NCI-H1436 (cell line): ENCODE measurements around the gene TMC1.
"Not testable (repeated sequence)": the region's sequence is repeated elsewhere in the genome, so short reads cannot be mapped to it uniquely, and the experiment has no call there.

Experiments
- DNase-seq: peaks from one replicate; lab custom pipeline; 2025; lab: John Stamatoyannopoulos, UW

Gene TMC1

DNA sequence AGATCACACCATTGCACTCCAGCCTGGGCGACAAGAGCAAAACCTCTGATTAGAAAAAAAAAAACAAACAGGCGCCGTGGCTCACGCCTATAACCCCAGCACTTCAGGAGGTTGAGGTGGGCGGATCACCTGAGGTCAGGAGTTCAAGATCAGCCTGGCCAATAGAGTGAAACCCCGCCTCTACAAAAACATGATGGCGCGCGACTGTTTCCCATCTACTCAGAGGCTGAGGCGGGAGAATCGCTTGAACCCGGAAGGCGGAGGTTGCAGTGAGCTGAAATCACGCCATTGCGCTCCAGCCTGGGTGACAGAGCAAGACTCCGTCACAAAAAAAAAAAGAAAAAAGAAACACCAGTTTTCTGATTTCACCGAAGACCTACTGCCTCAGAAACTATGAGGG is at the start of gene TMC1:
TSS of gene TMC1 (plus strand) at position 193 of the 400 bp plus-strand sequence. CDS start 127,041 bp downstream, outside the sequence.
- not testable (repeated sequence) for DNase-seq

- no peak for DNase-seq
These were observed 47.7 kb upstream of the TMC1 start for GRCh38 chr9:72473474-72474261.

DNA sequence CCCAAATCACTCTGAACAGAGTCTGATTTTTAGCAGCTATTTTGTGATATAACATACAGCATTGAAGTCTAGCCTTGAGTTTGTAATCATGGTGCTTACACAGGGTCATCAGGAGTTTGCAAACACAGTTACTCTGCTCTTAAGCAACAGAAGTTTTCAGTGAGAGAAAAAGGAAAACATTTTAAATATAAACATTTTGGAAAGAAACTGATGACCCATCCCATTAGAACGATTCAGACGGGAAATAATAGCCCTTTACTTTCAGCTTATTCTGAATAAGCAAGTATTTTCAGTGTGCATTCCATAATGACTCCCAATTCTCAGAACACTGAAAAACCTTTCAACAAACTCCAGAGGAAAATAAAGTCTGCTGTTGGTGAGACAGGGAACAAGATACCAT is 46.7 kb upstream of the TMC1 start:
- DNase-seq: no peak

DNA sequence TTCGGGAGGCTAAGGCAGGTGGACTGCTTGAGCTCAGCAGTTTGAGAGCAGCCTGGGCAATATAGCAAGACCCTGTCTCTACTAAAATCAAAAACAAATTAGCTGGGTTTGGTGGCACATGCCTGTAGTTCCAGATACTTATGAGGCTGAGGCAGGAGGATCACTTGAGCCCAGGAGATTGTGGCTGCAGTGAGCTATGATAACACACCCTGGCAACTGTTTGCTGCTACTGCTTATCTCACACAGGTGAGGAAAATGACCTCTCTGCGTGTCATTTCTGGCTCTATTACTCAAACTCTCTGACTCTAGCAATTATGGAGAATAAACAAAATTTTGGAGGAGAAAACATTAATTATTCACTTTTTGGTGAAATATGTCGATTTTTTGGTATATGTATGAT is 45.3 kb upstream of the TMC1 start:
- no peak for DNase-seq

GRCh38 chr9:72476617-72477437 is 44.6 kb upstream of the TMC1 start:
- DNase-seq: no peak

- DNase-seq: no peak
These were observed 43.4 kb upstream of the TMC1 start for GRCh38 chr9:72477930-72478518.

DNA sequence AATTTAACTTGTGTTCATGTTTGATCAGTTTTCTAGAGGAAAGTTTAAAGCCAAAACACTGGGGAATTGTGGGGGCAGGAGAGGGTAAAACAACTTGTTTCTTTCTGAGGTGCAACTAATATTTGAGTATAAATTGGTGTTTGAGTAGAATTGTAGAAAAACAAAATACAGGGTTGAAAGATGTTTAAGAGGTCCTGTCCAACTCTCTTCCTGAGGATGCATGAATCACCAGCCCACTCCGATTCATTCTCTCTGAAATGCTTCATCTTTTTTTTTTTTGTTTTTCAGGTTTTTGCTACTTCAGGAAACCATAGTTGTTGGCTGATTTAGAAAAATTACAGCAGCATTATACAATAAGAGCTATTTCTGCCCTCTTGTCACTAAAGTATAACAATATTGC is 42.4 kb upstream of the TMC1 start:
- no peak for DNase-seq

GRCh38 chr9:72480261-72480660 is 41.1 kb upstream of the TMC1 start:
- DNase-seq: not testable (repeated sequence)

DNA sequence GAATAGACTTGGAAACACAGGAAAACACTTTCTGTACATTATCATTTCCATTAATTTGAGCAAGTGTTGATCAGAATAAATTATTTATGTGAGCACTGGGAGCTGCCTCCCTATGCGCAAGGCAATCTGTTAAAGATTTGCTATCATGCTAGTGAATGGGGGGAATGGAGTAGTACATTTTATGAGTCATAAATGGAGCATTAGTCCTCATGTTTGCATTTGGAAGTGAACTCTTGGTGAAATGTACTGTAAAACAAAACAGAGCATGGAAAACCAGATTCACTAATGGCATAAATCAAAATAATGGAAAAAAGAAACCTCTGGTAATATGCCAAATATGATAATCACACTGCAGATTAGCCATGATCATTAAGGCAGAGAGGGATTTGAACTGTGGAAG is 40.5 kb upstream of the TMC1 start:
- no peak for DNase-seq

GRCh38 chr9:72485821-72486593 is 35.4 kb upstream of the TMC1 start:
- DNase-seq: no peak

GRCh38 chr9:72486594-72486955 is 34.8 kb upstream of the TMC1 start:
- no peak for DNase-seq

GRCh38 chr9:72487665-72488064 is 33.7 kb upstream of the TMC1 start:
- DNase-seq: not testable (repeated sequence)

DNA sequence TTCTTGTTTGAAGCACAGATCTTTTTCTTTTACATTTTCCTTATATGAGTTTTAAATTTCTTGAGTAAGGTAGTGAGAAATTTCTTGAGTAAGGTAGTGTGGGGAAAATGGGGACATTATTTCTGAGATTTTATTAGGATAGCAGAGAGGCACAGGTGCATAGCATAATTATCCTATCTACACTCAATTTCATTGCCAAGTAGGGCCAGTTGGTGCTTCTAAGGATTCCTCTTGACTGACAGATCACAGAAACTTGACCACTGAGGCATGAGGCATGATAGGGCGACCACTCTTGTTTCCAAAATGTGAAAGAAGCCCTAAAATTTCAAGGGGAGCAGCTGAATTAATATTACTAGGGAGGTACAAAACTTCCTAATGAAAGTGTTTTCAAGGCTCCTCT is 31.4 kb upstream of the TMC1 start:
- DNase-seq: no peak

DNA sequence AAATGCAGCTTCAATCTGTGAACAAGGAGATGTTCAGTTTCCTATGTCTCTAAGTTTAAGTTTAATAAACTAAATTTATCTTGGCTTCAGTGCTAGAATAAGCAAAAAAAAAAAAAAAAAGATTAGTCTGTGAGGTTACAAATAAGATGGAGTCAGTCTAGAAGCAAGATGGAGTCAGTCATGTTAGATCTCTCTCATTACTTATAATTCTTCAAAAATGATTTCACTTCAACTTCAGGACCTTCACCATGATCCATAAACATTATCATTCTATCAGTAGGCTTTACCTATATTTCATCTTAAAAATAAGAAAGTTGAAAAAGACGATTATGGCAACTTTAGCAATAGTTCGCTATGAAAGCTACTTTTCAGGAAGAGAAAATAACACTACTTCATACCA is 30.2 kb upstream of the TMC1 start:
- no peak for DNase-seq

DNA sequence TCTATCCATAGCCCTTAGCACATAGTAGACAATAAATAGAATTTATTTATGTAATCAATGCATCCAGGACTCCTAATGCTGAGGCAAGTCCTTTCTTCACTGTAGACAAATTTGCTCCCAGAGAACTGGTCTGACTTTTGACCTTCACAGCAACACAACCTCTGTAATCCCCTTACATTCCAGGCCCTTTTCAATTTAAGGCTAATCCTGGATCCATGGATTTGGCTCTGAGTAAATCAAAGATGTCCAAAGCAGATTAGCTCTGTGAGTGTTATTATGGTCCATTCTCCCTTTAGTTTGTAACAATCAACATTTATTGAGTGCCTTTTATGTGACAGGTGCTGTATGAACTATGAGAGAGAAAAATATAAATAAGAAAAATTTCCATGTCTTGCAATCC is 27.4 kb upstream of the TMC1 start:
- no peak for DNase-seq

GRCh38 chr9:72497447-72498046 is 23.9 kb upstream of the TMC1 start:
- no peak for DNase-seq

DNA sequence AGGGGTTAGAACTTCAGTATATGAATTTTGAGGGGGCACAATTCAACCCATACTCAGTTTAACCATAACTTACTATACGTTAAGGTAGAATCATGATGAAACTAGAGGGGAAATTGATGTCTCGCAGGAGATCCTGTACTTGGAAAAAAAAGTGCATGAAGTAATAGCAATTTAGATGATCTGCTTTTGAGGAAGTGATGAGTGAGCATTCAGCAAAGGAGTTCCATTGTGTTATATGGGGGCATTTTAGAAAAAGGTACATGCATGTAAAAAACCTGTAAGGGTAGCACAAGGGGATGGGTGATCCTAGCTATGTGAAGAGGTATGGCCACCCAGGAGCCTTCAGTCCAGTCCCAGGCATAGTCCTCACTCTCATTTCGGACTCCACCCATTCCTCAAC is 14.8 kb upstream of the TMC1 start:
- no peak for DNase-seq

- DNase-seq: no peak
These were observed 12.4 kb upstream of the TMC1 start for GRCh38 chr9:72509053-72509452.

- DNase-seq: no peak
These were observed 11.8 kb upstream of the TMC1 start for GRCh38 chr9:72509635-72510034.

- not testable (repeated sequence) for DNase-seq
These were observed 397 bp upstream of the TMC1 start for GRCh38 chr9:72521011-72521410.

DNA sequence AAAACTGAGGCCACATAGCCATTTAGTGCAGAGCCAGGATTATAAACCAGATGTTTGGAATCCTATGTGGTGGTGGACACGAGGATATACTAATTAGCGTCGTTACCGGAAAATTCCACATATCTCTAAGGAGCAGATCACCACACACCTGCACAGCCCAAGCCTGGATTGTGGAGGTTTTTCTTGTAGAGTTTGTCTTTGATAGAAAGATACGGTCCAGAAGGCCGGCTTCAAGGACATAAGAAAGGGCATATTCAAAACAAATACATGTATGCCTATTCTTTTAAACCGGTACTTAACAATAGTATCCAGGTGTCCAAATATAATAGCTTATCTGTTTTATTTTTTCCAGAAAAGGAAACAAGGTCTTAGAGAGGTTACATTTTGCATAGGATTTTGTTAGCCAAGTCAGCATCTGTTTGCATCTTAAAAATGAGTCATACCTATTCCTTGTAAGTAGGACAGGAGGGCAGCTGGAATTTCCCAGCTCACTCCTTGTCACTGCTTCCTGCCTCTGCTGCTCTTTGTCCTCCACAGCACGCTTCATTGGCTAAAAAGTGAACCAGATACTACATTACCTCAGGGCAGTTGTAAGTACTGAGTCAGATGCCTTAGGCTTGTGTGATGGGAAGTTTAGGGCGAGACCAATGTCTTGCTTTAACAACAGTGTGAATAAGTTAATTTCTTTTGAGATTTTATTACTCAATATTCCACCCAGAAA is 3.6 kb downstream of the TMC1 start:
- DNase-seq: no peak
